Gastroesophageal sphincter (tissue), 4 donors: ENCODE results near the gene BCO2. TPM values are rescaled to one million over a fixed set of nuclear protein-coding genes. Genes with fewer than 3 reads are reported as not detected.

Experiments used
- small RNA-seq, 4 donors: library from RNA; depleted of rRNA; stranded (forward); fragments of <200 nt; gene quantifications; one replicate each; pipeline ENCODE3, GENCODE V24; 2016
- total RNA-seq, 4 donors: library from RNA; depleted of rRNA; stranded (reverse); fragments of >200 nt; gene quantifications; one replicate each; pipeline ENCODE4 v1.1.0, GENCODE V29; 2016

Gene BCO2
- total RNA-seq, 4 donors from 2014 or later, result 0.96 to 7.5 (median 6.6) TPM

Small RNAs within 50 kb of the gene (small RNA-seq; reads per million reads assigned to genes)
- gene MRPS36P4, result 0 reads per million in 4 donors

Other genes starting within 250 kb of the BCO2 start
- gene DIXDC1, start 238.2 kb upstream of the BCO2 start, total RNA-seq, result 100 to 1,000 TPM; 125 to 164 (median 153) TPM
- 10 to 100 TPM; 18.2 to 38.6 (median 32.1) TPM for gene DLAT, start 150.1 kb upstream of the BCO2 start, total RNA-seq
- gene PIH1D2, start 101.5 kb upstream of the BCO2 start, total RNA-seq, result 1 to 10 TPM; 1.8 to 4.2 (median 3.2) TPM
- gene NKAPD1, start 101.2 kb upstream of the BCO2 start, total RNA-seq, result 10 to 100 TPM; 14.4 to 21.5 (median 16.4) TPM
- 10 to 100 TPM; 19.2 to 37.6 (median 24.8) TPM for gene TIMM8B, start 88.8 kb upstream of the BCO2 start, total RNA-seq
- 100 to 1,000 TPM; 102 to 120 (median 113) TPM for gene SDHD, start 88.6 kb upstream of the BCO2 start, total RNA-seq
- 10 to 100 TPM in 1 of 4 donors, 1 to 10 TPM in 3; 5.6 to 16.9 (median 6.9) TPM for gene IL18, start 11.4 kb upstream of the BCO2 start, total RNA-seq
- not detected for gene TEX12, start 8.1 kb upstream of the BCO2 start, total RNA-seq
- 10 to 100 TPM; 19.4 to 38.1 (median 23.3) TPM for gene PTS, start 50.9 kb downstream of the BCO2 start, total RNA-seq
- gene PLET1, start 85.3 kb downstream of the BCO2 start, total RNA-seq, result not detected